ENCODE results near the gene HSPA4.
A peak's percentile ranks its signal among the peaks of the same experiment; 100 is the strongest.

Gene HSPA4

DNA sequence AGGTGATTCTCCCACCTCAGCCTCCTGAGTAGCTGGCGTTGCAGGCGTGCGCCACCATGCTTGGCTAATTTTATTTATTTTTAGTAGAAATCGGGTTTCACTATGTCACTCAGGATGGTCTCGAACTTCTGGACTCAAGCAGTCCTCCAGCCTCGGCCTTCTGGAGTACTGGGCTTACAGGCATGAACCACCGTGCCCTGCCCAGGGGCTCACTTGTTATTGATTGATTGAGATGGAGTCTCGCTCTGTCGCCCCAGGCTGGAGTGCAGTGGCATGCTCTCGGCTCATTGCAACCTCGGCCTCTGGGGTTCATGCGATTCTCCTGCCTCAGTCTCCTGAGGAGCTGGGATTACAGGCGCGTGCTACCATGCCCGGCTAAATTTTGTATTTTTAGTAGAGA, 1.6 kb downstream of the HSPA4 start:
- no peak for TF ChIP-seq CTCF (IDR thresholded peaks at IDR 0.05; ENCODE audit: low read depth, low read length)
- no peaks in the 10 kb centered on the region for H3K4me1 ChIP-seq
- no peak for DNase-seq
- no peaks in the 10 kb centered on the region for H3K27me3 ChIP-seq
- H3K9me3 ChIP-seq: no peaks in the 10 kb centered on the region
- H3K4me3 ChIP-seq (ENCODE audit: low read depth, low read length): peak overlapping the region; percentile 99
- peaks cover 9% of the 10 kb centered on the region for H3K36me3 ChIP-seq

- Histone ChIP-seq H3K9me3 (no peaks in the 10 kb centered on the region), H3K27me3 (no peaks in the 10 kb centered on the region), H3K4me3 (ENCODE audit: low read depth, low read length) (peak overlapping the region; percentile 10; the same call in 1 of the 2 replicates), H3K36me3 (peaks cover 9% of the 10 kb centered on the region), H3K4me1 (no peaks in the 10 kb centered on the region)
- no peak for DNase-seq
- no peak for TF ChIP-seq CTCF (IDR thresholded peaks at IDR 0.05; ENCODE audit: low read depth, low read length)
Observed at GRCh38 chr5:133054697-133055471, 3.1 kb downstream of the HSPA4 start.

- no peak for TF ChIP-seq CTCF (IDR thresholded peaks at IDR 0.05; ENCODE audit: low read depth, low read length)
- H3K4me1 ChIP-seq: no peaks in the 10 kb centered on the region
- H3K36me3 ChIP-seq: peaks cover 11% of the 10 kb centered on the region
- no peaks in the 10 kb centered on the region for H3K9me3 ChIP-seq
- H3K27me3 ChIP-seq: no peaks in the 10 kb centered on the region
- no peak overlapping the region for H3K4me3 ChIP-seq (ENCODE audit: low read depth, low read length)
- no peak for DNase-seq
Observed at GRCh38 chr5:133056891-133057290, 5.1 kb downstream of the HSPA4 start.

DNA sequence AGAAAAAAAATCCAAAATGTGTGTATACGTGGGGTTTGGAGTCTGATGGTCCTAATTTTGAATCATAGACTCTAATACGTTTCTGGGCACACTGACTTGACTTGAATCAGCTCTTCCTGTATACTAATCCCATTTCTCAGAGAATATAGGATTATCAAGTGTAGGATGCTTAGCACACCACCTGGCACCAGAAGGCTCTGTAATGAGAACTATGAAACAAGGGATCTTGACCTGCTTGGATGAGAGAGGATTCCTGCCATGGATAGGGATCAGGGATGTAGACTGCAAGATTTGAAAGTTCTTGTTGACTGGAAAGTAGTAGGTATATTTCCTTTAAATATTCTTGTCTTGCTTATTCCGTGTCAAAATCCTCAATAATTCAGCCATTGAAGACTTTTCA, 7.8 kb downstream of the HSPA4 start:
- no peak overlapping the region for H3K4me3 ChIP-seq (ENCODE audit: low read depth, low read length)
- no peak for TF ChIP-seq CTCF (IDR thresholded peaks at IDR 0.05; ENCODE audit: low read depth, low read length)
- H3K4me1 ChIP-seq: no peaks in the 10 kb centered on the region
- peaks cover 3% of the 10 kb centered on the region for H3K36me3 ChIP-seq
- no peak for DNase-seq
- H3K27me3 ChIP-seq: no peaks in the 10 kb centered on the region
- no peaks in the 10 kb centered on the region for H3K9me3 ChIP-seq

- Histone ChIP-seq H3K9me3 (no peaks in the 10 kb centered on the region), H3K4me3 (ENCODE audit: low read depth, low read length) (no peak overlapping the region), H3K27me3 (no peaks in the 10 kb centered on the region), H3K36me3 (peaks cover 26% of the 10 kb centered on the region), H3K4me1 (no peaks in the 10 kb centered on the region; the same call in 1 of the 2 replicates)
- TF ChIP-seq CTCF (IDR thresholded peaks at IDR 0.05; ENCODE audit: low read depth, low read length): no peak
- no peak for DNase-seq
Observed at GRCh38 chr5:133062276-133062675, 10.5 kb downstream of the HSPA4 start.

DNA sequence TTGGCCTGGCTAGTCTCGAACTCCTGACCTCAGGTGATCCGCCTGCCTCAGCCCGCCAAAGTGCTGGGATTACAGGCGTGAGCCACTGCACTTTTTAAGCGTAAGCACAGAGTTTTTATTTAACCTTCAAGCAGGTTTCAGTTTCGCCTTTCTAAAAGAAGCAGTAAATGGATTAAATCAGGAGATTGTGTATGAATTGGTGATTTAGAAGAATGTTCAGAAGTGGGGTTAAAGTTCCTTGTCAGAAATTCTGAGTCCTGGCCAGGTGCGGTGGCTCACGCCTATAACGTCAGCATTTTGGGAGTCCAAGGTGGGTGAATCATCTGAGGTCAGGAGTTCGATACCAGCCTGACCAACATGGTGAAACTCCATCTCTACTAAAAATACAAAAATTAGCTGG, 12.2 kb downstream of the HSPA4 start:
- no peak for TF ChIP-seq CTCF (IDR thresholded peaks at IDR 0.05; ENCODE audit: low read depth, low read length)
- no peaks in the 10 kb centered on the region for H3K9me3 ChIP-seq
- DNase-seq: no peak

More for the DNA sequence above, 12.2 kb downstream of the HSPA4 start:
- Histone ChIP-seq H3K27me3 (no peaks in the 10 kb centered on the region), H3K36me3 (peaks cover 40% of the 10 kb centered on the region), H3K4me3 (ENCODE audit: low read depth, low read length) (no peak overlapping the region), H3K4me1 (no peaks in the 10 kb centered on the region; the same call in 1 of the 2 replicates)

Measured in BE2C (cell line).